SKM-1 treated with dmso at 0.1 percent for 144 hours (cell line): Measurements from ENCODE around the gene ITGA11.

ENCODE experiments used
- DNase-seq: peaks from one replicate; lab custom pipeline; 2025; ENCODE audit not compliant: unreplicated experiment; lab: John Stamatoyannopoulos, UW

ITGA11 gene

GRCh38 chr15:68275165-68275746, 156.7 kb downstream of the ITGA11 start:
- DNase-seq: no peak

GRCh38 chr15:68274201-68274848, 157.6 kb downstream of the ITGA11 start:
- no peak for DNase-seq

- DNase-seq: no peak
Observed at GRCh38 chr15:68272721-68273271, 159.2 kb downstream of the ITGA11 start.

GRCh38 chr15:68271854-68272471, 160.0 kb downstream of the ITGA11 start:
- DNase-seq: no peak

GRCh38 chr15:68268405-68268804, 163.6 kb downstream of the ITGA11 start:
- no peak for DNase-seq

GRCh38 chr15:68265674-68266073, 166.3 kb downstream of the ITGA11 start:
- DNase-seq: no peak

- no peak for DNase-seq
Observed at GRCh38 chr15:68265081-68265480, 166.9 kb downstream of the ITGA11 start.

GRCh38 chr15:68264282-68264681, 167.7 kb downstream of the ITGA11 start:
- DNase-seq: no peak

- DNase-seq: no peak
Observed at GRCh38 chr15:68262514-68263356, 169.2 kb downstream of the ITGA11 start.

- no peak for DNase-seq
Observed at GRCh38 chr15:68261980-68262379, 170.0 kb downstream of the ITGA11 start.

GRCh38 chr15:68261241-68261640, 170.7 kb downstream of the ITGA11 start:
- DNase-seq: no peak

GRCh38 chr15:68259883-68260282, 172.1 kb downstream of the ITGA11 start:
- no peak for DNase-seq

- no peak for DNase-seq
Observed at GRCh38 chr15:68258692-68259091, 173.3 kb downstream of the ITGA11 start.

GRCh38 chr15:68256675-68257450, 175.1 kb downstream of the ITGA11 start:
- peak; percentile 90 for DNase-seq

- peak; percentile 84 for DNase-seq
Observed at GRCh38 chr15:68252925-68253534, 178.9 kb downstream of the ITGA11 start.

- peak; percentile 70 for DNase-seq
Observed at GRCh38 chr15:68249058-68249713, 182.8 kb downstream of the ITGA11 start.
